Activated naive CD4-positive, alpha-beta T cell treated with anti-CD3 and anti-CD28 coated beads for 36 hours (primary cell): Measurements from ENCODE around the gene KIAA1755. TPM values are rescaled to one million over a fixed set of nuclear protein-coding genes. Genes with fewer than 3 reads are reported as not detected.

ENCODE experiments used
- CTCF ChIA-PET: fragments of 350-600 bp; sonication (Branson Sonifier 250); formaldehyde crosslinking; loops from one replicate; lab custom pipeline; 2021; ENCODE audit warnings: antibody characterized with exemption; lab: Charles Lee
- DNase-seq: peaks from one replicate; pipeline ENCODE4 v3.0.0-alpha.2; 2020
- H3K27ac Mint-ChIP-seq: one replicate; pipeline ENCODE4 v1.8.0; 2021; ENCODE audit warnings: mild to moderate bottlenecking, mixed read lengths
- H3K27me3 Mint-ChIP-seq: one replicate; pipeline ENCODE4 v1.8.0; 2021; ENCODE audit warnings: low read depth, mixed read lengths
- H3K36me3 Mint-ChIP-seq: one replicate; pipeline ENCODE4 v1.8.0; 2021; ENCODE audit warnings: low read depth, mixed read lengths
- H3K4me1 Mint-ChIP-seq: one replicate; pipeline ENCODE4 v1.8.0; 2021; ENCODE audit warnings: low read depth, mixed read lengths
- H3K4me3 Mint-ChIP-seq: one replicate; pipeline ENCODE4 v1.8.0; 2021; ENCODE audit warnings: mild to moderate bottlenecking, moderate library complexity, mixed read lengths
- H3K9me3 Mint-ChIP-seq: one replicate; pipeline ENCODE4 v1.8.0; 2021; ENCODE audit warnings: mixed read lengths
- intact Hi-C: fragments of 100-400 bp; cut with micrococcal nuclease; formaldehyde crosslinking; loops from one replicate; pipeline ENCODE4 v1.15.1; 2023
- total RNA-seq, 2 experiments: library from RNA; stranded (reverse); gene quantifications; one replicate each; pipeline ENCODE4 v1.2.3, GENCODE V29; 2021

Gene KIAA1755
- total RNA-seq, 2 experiments from 2014 or later, result not detected

- Mint-ChIP-seq H3K4me3 (no peak overlapping the region), H3K9me3 (no peaks in the 10 kb centered on the region), H3K27me3 (no peaks in the 10 kb centered on the region), H3K36me3 (no peaks in the 10 kb centered on the region), H3K4me1 (no peaks in the 10 kb centered on the region), H3K27ac (no peak overlapping the region)
- intact Hi-C loops, result no loop called here
- no peak for DNase-seq
- CTCF ChIA-PET, result interaction anchor here (0.6 to 5.3 kb wide), 2 partner anchors 139 to 652 kb away, joined by 5 to 32 read pairs; no protein-coding TSS in a partner anchor
Measured at GRCh38 chr20:38217791-38218565, 42.6 kb downstream of the KIAA1755 start.

GRCh38 chr20:38216746-38217595 lies 43.6 kb downstream of the KIAA1755 start:
- CTCF ChIA-PET, result interaction anchor here (0.6 to 5.3 kb wide), 4 partner anchors 9 to 651 kb away, joined by 3 to 32 read pairs (median 6); no protein-coding TSS in a partner anchor
- DNase-seq, result no peak
- Mint-ChIP-seq H3K27me3 (no peaks in the 10 kb centered on the region), H3K27ac (no peak overlapping the region), H3K36me3 (no peaks in the 10 kb centered on the region), H3K9me3 (no peaks in the 10 kb centered on the region), H3K4me1 (no peaks in the 10 kb centered on the region), H3K4me3 (no peak overlapping the region)
- intact Hi-C loops, result no loop called here

DNA sequence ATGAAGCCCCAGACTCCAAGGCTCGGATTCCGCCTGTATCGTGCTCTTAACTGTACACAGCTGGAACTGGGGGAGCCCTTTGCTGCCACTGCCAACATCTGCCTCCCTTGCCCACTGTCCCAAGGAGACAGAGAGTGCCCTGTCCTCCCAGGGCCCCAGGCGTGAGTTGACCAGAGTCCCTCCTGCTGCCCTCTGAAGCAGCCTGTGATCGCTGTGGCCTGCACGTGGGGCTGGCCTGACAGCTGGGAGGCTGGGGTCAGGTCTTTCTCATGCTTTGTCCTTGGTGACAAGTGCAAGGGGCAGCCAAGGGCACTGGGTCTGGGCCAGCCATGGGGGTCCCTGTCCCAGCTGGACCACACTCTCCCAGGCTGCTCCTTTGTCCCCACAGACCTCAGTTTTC lies 44.3 kb downstream of the KIAA1755 start:
- Mint-ChIP-seq H3K4me1 (no peaks in the 10 kb centered on the region), H3K27ac (no peak overlapping the region), H3K27me3 (no peaks in the 10 kb centered on the region), H3K36me3 (no peaks in the 10 kb centered on the region), H3K4me3 (no peak overlapping the region), H3K9me3 (no peaks in the 10 kb centered on the region)
- intact Hi-C loops, result no loop called here
- CTCF ChIA-PET, result interaction anchor here (0.9 to 2.3 kb wide), 2 partner anchors 9 to 158 kb away, joined by 3 to 7 read pairs; no protein-coding TSS in a partner anchor
- no peak for DNase-seq

DNA sequence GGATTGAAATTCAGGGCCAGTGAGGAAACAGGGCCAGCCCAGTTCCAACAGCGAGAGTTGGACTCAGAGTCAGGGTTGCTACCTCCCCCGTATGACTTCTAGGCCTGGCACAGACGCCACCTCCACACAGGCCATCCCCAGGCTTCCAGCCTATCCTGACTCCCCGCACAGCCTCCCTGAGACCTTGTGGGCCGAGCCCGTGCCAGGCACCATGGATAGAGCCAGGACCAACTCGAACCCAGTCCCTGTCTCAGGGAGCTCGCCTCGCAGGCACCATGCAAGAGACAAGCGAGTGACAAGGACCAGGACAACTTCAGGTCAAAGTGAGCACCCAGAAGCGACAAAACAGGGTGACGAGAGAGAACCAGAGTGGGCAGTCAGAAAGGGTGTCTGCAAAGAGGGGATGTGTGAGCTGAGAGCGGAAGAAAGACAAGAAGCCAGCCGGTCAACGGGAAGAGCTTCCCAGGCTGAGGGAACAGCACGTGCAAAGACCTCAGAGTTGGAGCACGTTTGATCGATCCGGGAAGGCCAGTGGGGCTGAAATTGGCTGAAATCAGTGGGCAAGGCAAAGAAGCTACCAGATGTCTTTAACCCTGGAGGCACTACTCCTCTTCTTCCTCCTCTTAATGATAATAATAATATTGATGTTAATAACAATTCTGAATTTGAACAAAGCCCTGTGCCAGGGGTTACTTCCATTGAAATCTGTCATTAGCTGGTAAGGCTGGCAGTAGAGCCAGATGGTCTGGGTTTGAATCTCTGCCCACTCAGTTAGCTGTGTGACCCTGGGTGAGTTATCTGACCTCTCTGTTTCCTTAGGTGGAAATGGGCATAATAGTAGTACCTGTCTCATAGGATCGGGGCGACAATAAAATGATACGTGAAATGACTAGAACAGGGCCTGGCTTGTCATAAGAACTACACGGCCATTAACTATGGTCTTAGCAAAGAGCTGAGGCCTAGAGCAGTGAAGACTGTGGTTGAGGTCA lies 45.0 kb downstream of the KIAA1755 start:
- no peak overlapping the region for H3K27ac Mint-ChIP-seq
- no peaks in the 10 kb centered on the region for H3K4me1 Mint-ChIP-seq
- intact Hi-C loops, result no loop called here
- DNase-seq, result no peak
- no peak overlapping the region for H3K4me3 Mint-ChIP-seq
- no peaks in the 10 kb centered on the region for H3K27me3 Mint-ChIP-seq
- CTCF ChIA-PET, result interaction anchor here (0.9 to 2.3 kb wide), 2 partner anchors 10 to 157 kb away, joined by 3 to 7 read pairs; no protein-coding TSS in a partner anchor
- H3K36me3 Mint-ChIP-seq, result no peaks in the 10 kb centered on the region
- no peaks in the 10 kb centered on the region for H3K9me3 Mint-ChIP-seq

- CTCF ChIA-PET, result interaction anchor here (1.0 to 2.3 kb wide), 2 partner anchors 110 to 157 kb away, joined by 4 to 7 read pairs; no protein-coding TSS in a partner anchor
- intact Hi-C loops, result no loop called here
- no peaks in the 10 kb centered on the region for H3K27me3 Mint-ChIP-seq
- H3K36me3 Mint-ChIP-seq, result no peaks in the 10 kb centered on the region
- H3K9me3 Mint-ChIP-seq, result no peaks in the 10 kb centered on the region
- H3K4me3 Mint-ChIP-seq, result no peak overlapping the region
- no peaks in the 10 kb centered on the region for H3K4me1 Mint-ChIP-seq
- DNase-seq, result no peak
- no peak overlapping the region for H3K27ac Mint-ChIP-seq
Measured at GRCh38 chr20:38214256-38215193, 46.0 kb downstream of the KIAA1755 start.

DNA sequence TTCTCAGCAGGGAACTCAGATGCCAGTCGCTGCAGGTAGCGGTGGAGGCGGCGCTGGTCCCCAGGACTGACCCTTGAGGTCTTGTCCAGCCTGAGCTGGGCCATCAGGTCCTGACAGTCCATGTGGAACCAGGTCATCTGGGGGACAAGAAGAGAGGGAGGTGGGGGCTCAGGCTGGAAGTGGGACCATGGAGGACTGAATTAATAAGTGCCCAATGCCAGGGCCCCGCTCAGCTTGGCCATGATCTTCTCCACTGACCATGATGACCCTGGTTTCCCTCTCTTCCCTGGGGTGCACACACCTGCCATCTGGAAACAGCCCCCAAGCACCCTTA lies 47.0 kb downstream of the KIAA1755 start:
- Mint-ChIP-seq H3K9me3 (no peaks in the 10 kb centered on the region), H3K27me3 (peaks cover 1% of the 10 kb centered on the region), H3K4me1 (no peaks in the 10 kb centered on the region), H3K27ac (no peak overlapping the region), H3K4me3 (no peak overlapping the region), H3K36me3 (no peaks in the 10 kb centered on the region)
- no peak for DNase-seq
- CTCF ChIA-PET, result interaction anchor here (0.6 to 4.5 kb wide), 3 partner anchors 8 to 146 kb away, joined by 3 to 24 read pairs (median 4); no protein-coding TSS in a partner anchor
- intact Hi-C loops, result no loop called here

DNA sequence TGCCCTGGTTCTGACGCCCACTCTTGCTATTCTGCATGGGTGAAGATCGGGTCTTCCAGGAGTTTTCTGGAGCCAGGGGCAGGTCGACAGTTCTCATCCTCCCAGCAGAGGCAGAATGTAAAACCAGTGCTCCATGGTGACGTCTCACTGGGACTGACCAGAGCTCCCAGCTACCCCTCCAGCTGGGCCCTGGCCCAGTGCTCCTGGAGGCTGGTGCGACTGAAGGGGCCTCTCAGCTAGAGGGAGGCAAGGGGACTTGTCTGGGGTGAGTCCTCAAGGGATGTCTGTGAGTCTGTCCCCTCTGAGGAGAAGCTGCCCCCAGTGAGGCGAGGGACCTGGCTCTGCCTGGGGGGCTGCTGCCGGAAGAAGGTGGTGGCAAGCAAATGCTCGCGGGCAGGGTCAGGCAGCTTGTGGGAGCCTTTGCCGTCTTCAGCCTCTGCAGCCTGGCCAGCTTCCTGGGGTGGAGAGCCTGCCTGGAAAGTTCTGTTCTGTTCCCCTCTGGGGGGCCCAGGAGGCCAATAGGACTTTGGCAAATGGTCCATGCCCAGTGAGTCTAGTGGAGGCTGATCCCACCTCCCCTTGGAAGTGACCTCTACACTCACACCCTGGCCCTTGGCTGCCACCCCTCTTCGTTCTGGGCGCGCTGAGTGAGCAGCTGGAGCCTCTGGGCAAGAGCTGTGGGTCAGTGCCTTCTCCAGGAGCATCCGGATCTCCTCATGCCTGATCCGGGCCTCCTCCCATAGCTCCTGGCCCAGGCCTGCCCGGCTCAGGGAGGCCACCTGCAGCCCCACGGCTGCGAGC lies 47.5 kb downstream of the KIAA1755 start:
- no peak overlapping the region for H3K27ac Mint-ChIP-seq
- no peaks in the 10 kb centered on the region for H3K4me1 Mint-ChIP-seq
- CTCF ChIA-PET, result interaction anchor here (0.6 to 4.5 kb wide), 3 partner anchors 8 to 146 kb away, joined by 3 to 24 read pairs (median 4); no protein-coding TSS in a partner anchor
- DNase-seq, result no peak
- H3K27me3 Mint-ChIP-seq, result peaks cover 3% of the 10 kb centered on the region
- H3K36me3 Mint-ChIP-seq, result no peaks in the 10 kb centered on the region
- H3K9me3 Mint-ChIP-seq, result no peaks in the 10 kb centered on the region
- no peak overlapping the region for H3K4me3 Mint-ChIP-seq
- intact Hi-C loops, result no loop called here

DNA sequence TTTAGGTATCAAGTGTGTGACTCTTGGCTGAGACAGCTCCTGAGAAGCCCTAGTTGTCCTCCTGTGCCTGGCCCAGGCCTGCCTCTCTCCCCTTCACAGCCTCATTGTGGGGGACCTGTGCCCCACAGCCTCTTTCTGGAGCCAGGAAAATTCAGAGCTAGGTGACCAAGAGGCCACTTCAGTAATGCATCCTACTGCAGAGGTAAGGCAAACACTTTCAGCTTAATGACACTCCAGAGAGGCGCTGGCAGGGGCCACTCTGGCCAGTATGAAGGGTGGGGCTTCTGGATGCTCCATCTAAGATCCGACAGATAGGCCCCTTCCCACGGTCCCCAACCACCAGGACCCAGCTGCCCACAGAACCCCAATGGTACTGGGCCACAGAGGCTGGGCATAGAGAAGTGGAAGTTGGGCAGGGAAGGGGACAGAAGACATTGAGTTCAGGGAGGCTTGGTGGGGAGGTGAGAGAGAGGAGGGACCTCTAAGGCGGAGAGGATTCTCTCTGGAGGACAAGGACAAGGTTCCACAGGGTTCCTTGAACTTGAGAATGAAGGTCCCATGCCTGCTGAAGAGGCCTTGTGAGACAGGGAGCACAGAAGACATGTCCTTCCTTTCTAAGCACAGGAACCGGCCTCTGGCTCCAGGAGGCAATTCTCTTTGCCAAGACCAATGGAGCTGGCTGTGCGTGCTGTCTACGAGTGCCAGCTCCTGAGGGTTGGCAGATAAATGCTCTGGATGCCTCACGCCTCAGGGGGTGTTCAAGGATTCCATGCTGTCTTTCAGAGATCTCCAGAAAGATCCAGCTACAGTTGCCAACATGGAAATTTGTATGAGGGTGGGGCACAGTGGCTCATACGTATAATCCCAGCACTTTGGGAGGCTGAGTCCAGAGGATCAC lies 49.1 kb downstream of the KIAA1755 start:
- Mint-ChIP-seq H3K27ac (no peak overlapping the region), H3K4me3 (no peak overlapping the region), H3K4me1 (no peaks in the 10 kb centered on the region), H3K27me3 (peaks cover 9% of the 10 kb centered on the region), H3K9me3 (no peaks in the 10 kb centered on the region), H3K36me3 (no peaks in the 10 kb centered on the region)
- CTCF ChIA-PET, result interaction anchor here (0.9 to 4.5 kb wide), 2 partner anchors 10 to 13 kb away, joined by 3 to 24 read pairs; no protein-coding TSS in a partner anchor
- DNase-seq, result no peak
- intact Hi-C loops, result no loop called here

DNA sequence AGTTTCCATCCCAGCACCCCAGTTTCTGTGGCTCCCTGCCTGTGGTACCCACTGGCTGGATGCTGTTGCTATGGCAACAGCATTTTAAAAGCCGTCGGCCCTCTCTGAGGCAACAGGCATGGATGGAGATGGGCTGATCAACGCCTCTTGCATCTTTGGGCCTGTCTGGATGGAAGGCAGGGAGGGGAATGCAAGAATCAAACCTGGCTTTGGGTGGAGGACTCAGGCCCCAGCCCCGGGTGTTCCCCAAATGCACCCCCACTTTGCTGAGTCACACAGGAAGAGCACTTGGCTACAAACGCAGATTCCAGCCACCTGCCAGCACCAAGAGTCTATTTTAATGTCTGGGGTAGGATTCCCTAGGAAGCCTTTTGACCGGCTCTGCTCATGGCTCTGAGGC lies 49.8 kb downstream of the KIAA1755 start:
- H3K27ac Mint-ChIP-seq, result no peak overlapping the region
- intact Hi-C loops, result no loop called here
- H3K27me3 Mint-ChIP-seq, result peaks cover 9% of the 10 kb centered on the region
- CTCF ChIA-PET, result interaction anchor here (0.9 to 4.5 kb wide), 3 partner anchors 11 to 646 kb away, joined by 3 to 24 read pairs (median 6); no protein-coding TSS in a partner anchor
- H3K36me3 Mint-ChIP-seq, result no peaks in the 10 kb centered on the region
- H3K4me3 Mint-ChIP-seq, result no peak overlapping the region
- no peaks in the 10 kb centered on the region for H3K4me1 Mint-ChIP-seq
- H3K9me3 Mint-ChIP-seq, result no peaks in the 10 kb centered on the region
- DNase-seq, result no peak
